Lower lobe of right lung (tissue), 2 donors: Measurements from ENCODE around the gene RARA. TPM values are rescaled to one million over a fixed set of nuclear protein-coding genes. Genes with fewer than 3 reads are reported as not detected.
"Not testable (repeated sequence)": the region's sequence is repeated elsewhere in the genome, so short reads cannot be mapped to it uniquely, and the experiment has no call there.

Source experiments
- ATAC-seq, 2 donors: fragments of 200-7000 bp; cut with Tn5 transposase; one replicate each; pipeline ENCODE4 v1.9.1; 2020 to 2022; ENCODE audit warnings: mild to moderate bottlenecking in 2 of 2, moderate library complexity in 2 of 2
- DNase-seq: peaks from one replicate; pipeline ENCODE4 v3.0.0-alpha.2; 2020
- H3K27ac ChIP-seq: fragments of 200-600 bp; one replicate; pipeline ENCODE4 v1.8.0; 2022
- H3K27me3 ChIP-seq: fragments of 200-600 bp; one replicate; pipeline ENCODE4 v1.8.0; 2022; ENCODE audit warnings: low read depth
- H3K36me3 ChIP-seq: fragments of 200-600 bp; one replicate; pipeline ENCODE4 v1.8.0; 2022; ENCODE audit warnings: mild to moderate bottlenecking
- H3K4me1 ChIP-seq: fragments of 200-600 bp; one replicate; pipeline ENCODE4 v1.8.0; 2022
- H3K4me3 ChIP-seq: fragments of 200-600 bp; one replicate; pipeline ENCODE4 v1.8.0; 2022; ENCODE audit warnings: mild to moderate bottlenecking
- H3K9me3 ChIP-seq: fragments of 200-600 bp; one replicate; pipeline ENCODE4 v1.8.0; 2022
- CTCF ChIP-seq: fragments of 200-600 bp; IDR thresholded peaks from one replicate; pipeline ENCODE4 v1.8.0; 2022; ENCODE audit warnings: antibody characterized with exemption, mild to moderate bottlenecking
- intact Hi-C: fragments of 100-400 bp; cut with DNase I; formaldehyde crosslinking; loops from one replicate; pipeline ENCODE4 v1.11.0; 2022
- total RNA-seq: library from RNA; stranded (reverse); fragmentation: NEBNext Ultra II Directional; extraction: Animal tissue kit (Norgen Biotek cat#: 25700); gene quantifications from one replicate; pipeline ENCODE4 v1.2.1, GENCODE V29; 2021
- donor health status: DM: no; HTN: yes; CAD: no; lungs with severe emphysema.

RARA gene
- total RNA-seq, 1 donor from 2014 or later: 82.6 TPM

GRCh38 chr17:40374821-40375498 is 66.0 kb downstream of the RARA start:
- Histone ChIP-seq H3K27ac (no peak overlapping the region), H3K27me3 (no peaks in the 10 kb centered on the region), H3K4me3 (no peak overlapping the region), H3K9me3 (no peaks in the 10 kb centered on the region), H3K4me1 (no peaks in the 10 kb centered on the region), H3K36me3 (no peaks in the 10 kb centered on the region)
- no peak for TF ChIP-seq CTCF
- DNase-seq (no peak), ATAC-seq (no peak)
- intact Hi-C loops: no loop called here

- H3K4me1 ChIP-seq, H3K9me3 ChIP-seq, H3K36me3 ChIP-seq, H3K27me3 ChIP-seq, ATAC-seq, H3K27ac ChIP-seq, intact Hi-C loops, H3K4me3 ChIP-seq, DNase-seq: not testable (repeated sequence)
These were observed 66.8 kb downstream of the RARA start for GRCh38 chr17:40375786-40376185.

GRCh38 chr17:40376541-40376940 is 67.6 kb downstream of the RARA start:
- H3K36me3 ChIP-seq, H3K27me3 ChIP-seq, DNase-seq, intact Hi-C loops, ATAC-seq, H3K9me3 ChIP-seq, H3K4me3 ChIP-seq, H3K4me1 ChIP-seq, H3K27ac ChIP-seq: not testable (repeated sequence)

GRCh38 chr17:40377832-40378231 is 68.9 kb downstream of the RARA start:
- Histone ChIP-seq H3K27me3 (no peaks in the 10 kb centered on the region), H3K4me3 (no peak overlapping the region), H3K4me1 (no peaks in the 10 kb centered on the region), H3K9me3 (no peaks in the 10 kb centered on the region), H3K36me3 (no peaks in the 10 kb centered on the region), H3K27ac (no peak overlapping the region)
- no peak for TF ChIP-seq CTCF
- intact Hi-C loops: no loop called here
- no peak for ATAC-seq
- no peak for DNase-seq

GRCh38 chr17:40378966-40379365 is 70.0 kb downstream of the RARA start:
- Histone ChIP-seq H3K36me3 (no peaks in the 10 kb centered on the region), H3K27ac (no peak overlapping the region), H3K27me3 (no peaks in the 10 kb centered on the region), H3K4me3 (no peak overlapping the region), H3K9me3 (no peaks in the 10 kb centered on the region), H3K4me1 (no peaks in the 10 kb centered on the region)
- TF ChIP-seq CTCF: no peak
- intact Hi-C loops: no loop called here
- DNase-seq (no peak), ATAC-seq (no peak)

GRCh38 chr17:40382251-40382650 is 73.3 kb downstream of the RARA start:
- DNase-seq (no peak), ATAC-seq (no peak)
- Histone ChIP-seq H3K9me3 (no peaks in the 10 kb centered on the region), H3K27ac (no peak overlapping the region), H3K4me3 (no peak overlapping the region), H3K36me3 (no peaks in the 10 kb centered on the region), H3K27me3 (no peaks in the 10 kb centered on the region), H3K4me1 (no peaks in the 10 kb centered on the region)
- no peak for TF ChIP-seq CTCF
- intact Hi-C loops: no loop called here

GRCh38 chr17:40386555-40386954 is 77.6 kb downstream of the RARA start:
- H3K9me3 ChIP-seq, H3K36me3 ChIP-seq, H3K4me1 ChIP-seq, ATAC-seq, DNase-seq, H3K27ac ChIP-seq, H3K27me3 ChIP-seq, H3K4me3 ChIP-seq, intact Hi-C loops: not testable (repeated sequence)
